ENCODE data around the gene GSAP.
"Not testable (repeated sequence)": the region's sequence is repeated elsewhere in the genome, so short reads cannot be mapped to it uniquely, and the experiment has no call there.

Gene GSAP

GRCh38 chr7:77415823-77416620 is at the start of gene GSAP:
Gene GSAP, minus strand, starts transcription at chr7:77416349. Its CDS starts 28 bp downstream, at chr7:77416321.
- peak; percentile 68 for DNase-seq (ENCODE audit: low spot score)

GRCh38 chr7:77465256-77465655 is 49.1 kb upstream of the GSAP start:
- no peak for DNase-seq (ENCODE audit: low spot score)

- DNase-seq (ENCODE audit: low spot score), result no peak
These were observed 48.4 kb upstream of the GSAP start for GRCh38 chr7:77464589-77464988.

- not testable (repeated sequence) for DNase-seq (ENCODE audit: low spot score)
These were observed 47.5 kb upstream of the GSAP start for GRCh38 chr7:77463632-77464031.

GRCh38 chr7:77461842-77462241 is 45.7 kb upstream of the GSAP start:
- DNase-seq (ENCODE audit: low spot score), result no peak

- no peak for DNase-seq (ENCODE audit: low spot score)
These were observed 45.1 kb upstream of the GSAP start for GRCh38 chr7:77461246-77461645.

- no peak for DNase-seq (ENCODE audit: low spot score)
These were observed 43.9 kb upstream of the GSAP start for GRCh38 chr7:77460057-77460486.

- DNase-seq (ENCODE audit: low spot score), result no peak
These were observed 43.2 kb upstream of the GSAP start for GRCh38 chr7:77459311-77459726.

- no peak for DNase-seq (ENCODE audit: low spot score)
These were observed 42.6 kb upstream of the GSAP start for GRCh38 chr7:77458786-77459185.

- no peak for DNase-seq (ENCODE audit: low spot score)
These were observed 41.6 kb upstream of the GSAP start for GRCh38 chr7:77457779-77458178.

GRCh38 chr7:77456696-77457095 is 40.5 kb upstream of the GSAP start:
- no peak for DNase-seq (ENCODE audit: low spot score)

GRCh38 chr7:77455321-77455720 is 39.2 kb upstream of the GSAP start:
- DNase-seq (ENCODE audit: low spot score), result no peak

- no peak for DNase-seq (ENCODE audit: low spot score)
These were observed 38.7 kb upstream of the GSAP start for GRCh38 chr7:77454802-77455201.

GRCh38 chr7:77453531-77453930 is 37.4 kb upstream of the GSAP start:
- no peak for DNase-seq (ENCODE audit: low spot score)

GRCh38 chr7:77451950-77452349 is 35.8 kb upstream of the GSAP start:
- not testable (repeated sequence) for DNase-seq (ENCODE audit: low spot score)

- no peak for DNase-seq (ENCODE audit: low spot score)
These were observed 34.5 kb upstream of the GSAP start for GRCh38 chr7:77450613-77451012.

- DNase-seq (ENCODE audit: low spot score), result no peak
These were observed 33.9 kb upstream of the GSAP start for GRCh38 chr7:77450054-77450453.

GRCh38 chr7:77447616-77448015 is 31.5 kb upstream of the GSAP start:
- no peak for DNase-seq (ENCODE audit: low spot score)

GRCh38 chr7:77444123-77444522 is 28.0 kb upstream of the GSAP start:
- DNase-seq (ENCODE audit: low spot score), result no peak

- DNase-seq (ENCODE audit: low spot score), result no peak
These were observed 26.9 kb upstream of the GSAP start for GRCh38 chr7:77443042-77443441.

GRCh38 chr7:77442636-77443035 is 26.5 kb upstream of the GSAP start:
- DNase-seq (ENCODE audit: low spot score), result no peak

- no peak for DNase-seq (ENCODE audit: low spot score)
These were observed 24.9 kb upstream of the GSAP start for GRCh38 chr7:77441046-77441445.

- DNase-seq (ENCODE audit: low spot score), result no peak
These were observed 23.4 kb upstream of the GSAP start for GRCh38 chr7:77439572-77439971.

- no peak for DNase-seq (ENCODE audit: low spot score)
These were observed 22.0 kb upstream of the GSAP start for GRCh38 chr7:77438131-77438530.

All from left forelimb (tissue), 1 donor.